Subcutaneous abdominal adipose tissue (tissue), 5 donors: ENCODE results near the gene BDH1.

Experiments
- H3K27ac ChIP-seq: one replicate; pipeline ENCODE4 v1.7.0; 2013; ENCODE audit warnings: low read depth, mild to moderate bottlenecking, inconsistent platforms, low read length, moderate library complexity
- H3K27me3 ChIP-seq, 5 donors: one replicate each; pipeline ENCODE4 v1.7.0; 2013; ENCODE audit warnings: low read length in 5 of 5, inconsistent platforms in 1 of 5; ENCODE audit not compliant: control insufficient read depth in 5 of 5, insufficient read depth in 4 of 5
- H3K36me3 ChIP-seq, 5 donors: one replicate each; pipeline ENCODE4 v1.7.0; 2013; ENCODE audit warnings: low read length in 5 of 5; ENCODE audit not compliant: control insufficient read depth in 5 of 5, insufficient read depth in 5 of 5
- H3K4me1 ChIP-seq, 5 donors: one replicate each; pipeline ENCODE4 v1.7.0; 2013; ENCODE audit warnings: low read length in 5 of 5, mild to moderate bottlenecking in 3 of 5, moderate library complexity in 1 of 5; ENCODE audit not compliant: control insufficient read depth in 5 of 5, insufficient read depth in 5 of 5
- H3K4me3 ChIP-seq, 5 donors: one replicate each; pipeline ENCODE4 v1.7.0; 2013; ENCODE audit warnings: low read length in 5 of 5, low read depth in 1 of 5
- H3K9ac ChIP-seq, 5 donors: one replicate each; pipeline ENCODE4 v1.7.0; 2013; ENCODE audit warnings: low read length in 5 of 5, mild to moderate bottlenecking in 4 of 5, moderate library complexity in 3 of 5
- H3K9me3 ChIP-seq, 5 donors: one replicate each; pipeline ENCODE4 v1.7.0; 2013; ENCODE audit warnings: low read length in 5 of 5; ENCODE audit not compliant: control insufficient read depth in 5 of 5
- donor health status: healthy.
- donor health status: healthy.
- donor health status: healthy.
- donor health status: healthy.
- donor health status: healthy.

Gene BDH1

DNA sequence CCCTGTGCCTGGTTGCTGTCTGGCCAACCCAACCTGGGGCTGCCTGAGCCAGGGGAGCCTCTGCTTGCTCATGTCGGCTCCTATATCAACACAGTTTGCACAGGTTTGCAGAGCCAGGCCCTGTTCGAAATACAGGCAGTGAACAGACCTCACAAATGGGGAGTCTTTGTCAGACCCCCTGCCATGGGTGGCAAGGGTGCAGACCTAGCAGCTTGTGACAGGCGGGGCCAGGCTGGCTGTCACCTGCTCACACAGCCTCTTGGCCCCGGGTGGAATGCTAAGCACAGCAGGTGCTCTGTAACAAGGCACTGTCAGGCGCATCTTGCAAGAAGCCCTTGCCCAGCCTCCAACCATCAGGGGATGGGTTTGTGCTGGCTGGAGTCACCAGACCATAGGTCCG lies 47.3 kb downstream of the BDH1 start:
- Histone ChIP-seq H3K36me3 (peaks cover 0 to 6% (median 0%) of the 10 kb centered on the region in 5 donors), H3K27ac (no peak overlapping the region), H3K27me3 (peaks cover 0 to 8% (median 3%) of the 10 kb centered on the region in 5 donors), H3K4me1 (peaks cover 0 to 10% (median 10%) of the 10 kb centered on the region in 5 donors), H3K9me3 (no peaks in the 10 kb centered on the region), H3K4me3 (no peak overlapping the region), H3K9ac (no peak overlapping the region)

- H3K27ac ChIP-seq, result no peak overlapping the region
- H3K4me3 ChIP-seq, result no peak overlapping the region
- no peak overlapping the region for H3K9ac ChIP-seq
- peaks cover 0 to 8% (median 3%) of the 10 kb centered on the region in 5 donors for H3K27me3 ChIP-seq
- no peaks in the 10 kb centered on the region for H3K9me3 ChIP-seq
- H3K36me3 ChIP-seq, result peaks cover 0 to 6% (median 0%) of the 10 kb centered on the region in 5 donors
- peaks cover 0 to 10% (median 10%) of the 10 kb centered on the region in 5 donors for H3K4me1 ChIP-seq
Observed at GRCh38 chr3:197508051-197508451, 47.7 kb downstream of the BDH1 start.

DNA sequence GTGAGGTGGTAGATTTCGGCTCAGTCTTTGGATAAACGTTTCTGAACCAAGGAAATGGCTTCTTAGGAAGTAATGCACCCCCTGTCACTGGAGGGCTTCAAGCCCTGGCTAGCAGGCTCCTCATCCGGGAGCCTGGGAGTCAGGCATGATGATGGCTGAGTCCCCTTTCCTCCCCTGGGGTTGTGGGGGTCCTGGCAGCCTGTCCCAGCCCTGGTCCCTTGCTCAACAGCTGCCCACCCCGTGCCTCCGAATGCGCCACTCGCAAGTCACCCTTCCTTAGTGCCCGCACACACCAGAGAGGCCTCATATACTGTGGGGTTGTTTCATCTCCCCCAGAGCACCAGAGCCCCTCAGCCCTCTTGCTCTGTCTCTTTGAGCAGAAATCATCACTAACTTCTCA lies 48.2 kb downstream of the BDH1 start:
- H3K27me3 ChIP-seq, result peaks cover 0 to 8% (median 3%) of the 10 kb centered on the region in 5 donors
- H3K36me3 ChIP-seq, result peaks cover 0 to 6% (median 0%) of the 10 kb centered on the region in 5 donors
- H3K27ac ChIP-seq, result no peak overlapping the region
- H3K9me3 ChIP-seq, result no peaks in the 10 kb centered on the region
- H3K4me1 ChIP-seq, result peaks cover 0 to 10% (median 10%) of the 10 kb centered on the region in 5 donors
- no peak overlapping the region for H3K4me3 ChIP-seq
- no peak overlapping the region for H3K9ac ChIP-seq

DNA sequence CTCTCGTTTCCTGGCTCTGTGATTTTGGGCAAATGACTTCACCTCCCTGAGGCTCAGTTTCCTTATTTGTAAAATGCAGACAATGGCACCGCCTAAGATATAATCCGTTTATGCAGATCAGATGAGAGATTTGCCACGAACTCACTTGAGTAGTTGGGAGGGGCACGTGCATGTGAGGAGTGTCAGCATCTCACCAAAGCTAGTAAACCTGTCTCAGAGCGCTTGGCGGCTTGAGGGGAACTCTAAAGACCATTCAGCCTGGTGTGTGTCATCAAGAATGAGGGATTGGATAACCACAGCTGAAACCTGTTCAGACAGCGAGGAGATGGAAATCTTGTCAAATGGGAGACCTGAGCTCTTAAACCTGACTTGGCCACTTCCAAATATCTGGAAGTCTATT lies 48.7 kb downstream of the BDH1 start:
- no peak overlapping the region for H3K9ac ChIP-seq
- H3K4me3 ChIP-seq, result no peak overlapping the region
- H3K4me1 ChIP-seq, result peaks cover 0 to 10% (median 10%) of the 10 kb centered on the region in 5 donors
- H3K9me3 ChIP-seq, result no peaks in the 10 kb centered on the region
- H3K27ac ChIP-seq, result no peak overlapping the region
- peaks cover 0 to 8% (median 3%) of the 10 kb centered on the region in 5 donors for H3K27me3 ChIP-seq
- peaks cover 0 to 4% (median 0%) of the 10 kb centered on the region in 5 donors for H3K36me3 ChIP-seq

DNA sequence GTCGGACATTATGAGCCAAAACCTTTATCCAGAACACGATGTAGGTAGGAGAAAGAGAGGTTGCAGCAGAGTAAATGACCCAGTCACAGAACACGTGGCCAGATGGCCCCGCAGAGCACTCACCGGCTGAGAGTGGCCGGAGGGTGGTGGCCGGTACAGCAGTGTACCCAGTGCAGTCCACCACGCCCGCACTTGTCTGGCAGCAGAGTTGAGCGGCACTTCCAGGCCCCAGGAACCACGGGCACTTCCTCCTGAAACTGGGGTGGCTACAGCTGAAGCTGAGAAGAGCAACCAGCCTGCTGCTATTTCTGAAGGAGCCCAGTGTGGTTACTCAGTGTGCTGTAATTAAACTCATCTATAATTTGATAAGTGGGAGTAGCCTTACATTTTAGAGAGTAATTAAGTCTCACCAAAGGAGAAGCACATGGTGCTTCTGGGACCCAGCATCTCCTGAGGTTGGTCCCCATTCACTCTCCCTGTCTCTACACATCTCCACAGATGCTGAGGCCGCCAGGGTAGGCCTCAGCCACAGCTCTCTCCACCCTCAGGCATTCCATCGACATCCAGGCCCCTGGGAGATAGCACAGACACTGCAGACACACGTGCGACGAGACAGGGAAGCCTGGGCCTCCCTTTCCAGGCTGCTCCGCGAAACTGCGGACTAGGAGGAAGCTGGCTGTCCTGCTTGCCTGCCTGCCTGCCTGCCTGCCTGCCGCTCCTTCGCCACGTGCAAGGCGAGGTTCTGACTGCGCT lies 49.8 kb downstream of the BDH1 start:
- H3K9ac ChIP-seq, result no peak overlapping the region

DNA sequence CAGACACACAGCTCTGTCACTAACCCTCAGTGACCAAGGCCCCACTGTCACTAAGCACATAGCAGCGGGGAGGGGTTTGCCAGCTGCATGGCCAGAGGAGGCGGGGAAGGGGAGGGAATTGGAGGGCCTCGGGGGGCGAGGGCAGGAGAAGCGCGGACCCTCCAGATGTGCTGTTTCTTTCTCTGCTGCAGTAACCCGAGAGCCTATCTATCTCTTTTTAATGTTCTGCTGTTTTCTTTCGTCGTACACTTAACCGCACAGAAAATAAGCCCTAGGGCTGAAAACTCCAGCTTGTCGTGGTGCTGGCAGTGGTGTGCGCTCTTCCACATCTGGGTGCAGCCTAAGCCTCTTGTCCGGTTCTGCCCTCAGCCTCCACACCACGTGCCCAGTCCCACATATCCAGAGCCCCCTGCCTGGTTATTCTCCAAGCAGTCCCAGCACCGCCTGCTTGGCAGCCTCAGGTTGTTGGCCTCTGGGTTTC lies 51.1 kb downstream of the BDH1 start:
- H3K9me3 ChIP-seq, result peaks cover 0 to 3% (median 2%) of the 10 kb centered on the region in 5 donors
- peaks cover 0 to 4% (median 3%) of the 10 kb centered on the region in 5 donors for H3K4me1 ChIP-seq
- H3K9ac ChIP-seq, result no peak overlapping the region
- H3K36me3 ChIP-seq, result no peaks in the 10 kb centered on the region
- H3K4me3 ChIP-seq, result no peak overlapping the region
- H3K27ac ChIP-seq, result no peak overlapping the region
- H3K27me3 ChIP-seq, result peaks cover 0 to 8% (median 3%) of the 10 kb centered on the region in 5 donors

More for the DNA sequence above, 49.8 kb downstream of the BDH1 start:
- Histone ChIP-seq H3K4me3 (no peak overlapping the region), H3K9me3 (peaks cover 0 to 3% (median 2%) of the 10 kb centered on the region in 5 donors), H3K36me3 (no peaks in the 10 kb centered on the region), H3K27ac (no peak overlapping the region), H3K27me3 (peaks cover 0 to 8% (median 3%) of the 10 kb centered on the region in 5 donors), H3K4me1 (peaks cover 0 to 10% (median 10%) of the 10 kb centered on the region in 5 donors)

DNA sequence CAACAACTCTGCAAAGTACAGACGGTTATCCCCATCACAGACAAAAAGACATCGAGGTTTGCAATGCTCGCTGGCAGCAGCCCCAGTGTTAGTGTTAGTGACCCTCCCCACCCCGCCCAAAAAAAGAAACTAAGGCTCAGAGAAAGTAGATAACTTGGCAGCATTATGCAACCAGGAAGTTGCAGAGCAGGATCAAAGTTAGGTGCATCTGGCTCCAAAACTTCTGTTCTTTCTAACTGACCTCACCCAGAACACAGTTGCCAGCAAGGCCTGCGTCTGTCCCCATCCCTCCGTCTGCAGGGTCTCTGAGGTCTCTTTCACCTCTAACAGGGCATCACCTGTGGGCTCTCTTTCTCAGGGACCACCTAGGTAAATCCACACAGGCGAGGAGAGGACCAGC lies 51.5 kb downstream of the BDH1 start:
- H3K27me3 ChIP-seq, result peaks cover 0 to 8% (median 3%) of the 10 kb centered on the region in 5 donors
- H3K27ac ChIP-seq, result no peak overlapping the region
- H3K9me3 ChIP-seq, result peaks cover 0 to 3% (median 2%) of the 10 kb centered on the region in 5 donors
- no peaks in the 10 kb centered on the region for H3K36me3 ChIP-seq
- no peak overlapping the region for H3K9ac ChIP-seq
- H3K4me1 ChIP-seq, result no peaks in the 10 kb centered on the region
- no peak overlapping the region for H3K4me3 ChIP-seq

DNA sequence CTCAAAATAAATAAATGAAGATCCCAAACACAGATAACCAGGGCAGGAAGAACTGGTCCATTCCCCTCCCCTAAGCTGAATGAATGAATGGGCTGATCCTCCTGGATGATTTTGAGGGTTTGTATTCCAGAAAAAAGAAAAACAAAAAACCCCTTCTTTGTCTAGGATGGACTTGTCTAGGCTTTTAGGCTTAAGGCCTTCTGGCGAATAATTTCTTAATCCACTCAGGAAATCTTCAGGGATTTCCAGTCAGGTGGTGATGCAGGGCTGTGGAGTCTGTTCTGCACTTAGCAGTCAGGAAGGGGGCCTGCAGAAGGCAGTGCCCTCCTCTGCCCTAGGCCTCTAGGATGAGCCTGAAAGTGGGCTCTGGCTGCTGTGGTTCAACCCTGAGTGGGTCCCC lies 52.1 kb downstream of the BDH1 start:
- Histone ChIP-seq H3K9me3 (peaks cover 0 to 3% (median 2%) of the 10 kb centered on the region in 5 donors), H3K27me3 (peaks cover 0 to 6% (median 3%) of the 10 kb centered on the region in 5 donors), H3K4me3 (no peak overlapping the region), H3K36me3 (no peaks in the 10 kb centered on the region), H3K4me1 (no peaks in the 10 kb centered on the region), H3K27ac (no peak overlapping the region), H3K9ac (no peak overlapping the region)

DNA sequence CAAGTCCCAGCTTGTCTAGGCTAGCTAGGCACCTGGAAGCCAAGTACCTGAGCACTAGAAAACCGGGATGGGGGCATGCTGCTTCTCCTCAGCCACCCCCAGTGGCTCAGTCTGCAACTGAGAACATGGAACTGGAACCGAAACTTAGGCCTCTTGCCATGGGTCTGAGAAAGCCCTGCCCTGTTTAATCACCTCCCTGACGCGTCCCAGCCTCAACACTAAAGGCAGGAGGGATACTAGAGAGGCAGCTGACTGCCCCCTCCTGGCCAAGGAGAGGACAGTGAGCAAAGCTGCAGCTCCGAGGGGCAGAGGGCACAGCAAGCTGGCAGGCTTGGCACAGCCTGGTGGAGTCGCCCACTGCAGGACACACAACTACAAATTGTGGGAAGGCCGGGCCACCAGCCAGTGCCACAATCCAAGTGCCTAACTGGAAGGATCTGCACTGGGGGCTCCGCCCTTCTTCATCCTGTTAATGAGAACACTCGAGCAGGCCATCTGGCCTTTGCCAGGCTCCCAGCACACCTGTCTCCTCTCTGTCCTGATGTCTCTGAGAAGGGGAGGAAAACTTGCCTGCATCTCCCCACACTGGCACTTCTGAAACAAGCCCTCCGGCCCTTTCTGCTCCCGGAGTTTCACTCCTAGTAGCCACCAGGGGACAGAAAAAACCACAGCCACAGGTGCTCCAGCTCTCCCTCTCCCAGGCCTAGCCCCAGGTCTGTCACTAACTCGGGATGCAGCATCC lies 53.7 kb downstream of the BDH1 start:
- Histone ChIP-seq H3K4me3 (no peak overlapping the region), H3K4me1 (no peaks in the 10 kb centered on the region), H3K36me3 (no peaks in the 10 kb centered on the region), H3K9me3 (peaks cover 0 to 5% (median 3%) of the 10 kb centered on the region in 5 donors), H3K9ac (no peak overlapping the region), H3K27me3 (peaks cover 0 to 3% (median 0%) of the 10 kb centered on the region in 5 donors), H3K27ac (no peak overlapping the region)

DNA sequence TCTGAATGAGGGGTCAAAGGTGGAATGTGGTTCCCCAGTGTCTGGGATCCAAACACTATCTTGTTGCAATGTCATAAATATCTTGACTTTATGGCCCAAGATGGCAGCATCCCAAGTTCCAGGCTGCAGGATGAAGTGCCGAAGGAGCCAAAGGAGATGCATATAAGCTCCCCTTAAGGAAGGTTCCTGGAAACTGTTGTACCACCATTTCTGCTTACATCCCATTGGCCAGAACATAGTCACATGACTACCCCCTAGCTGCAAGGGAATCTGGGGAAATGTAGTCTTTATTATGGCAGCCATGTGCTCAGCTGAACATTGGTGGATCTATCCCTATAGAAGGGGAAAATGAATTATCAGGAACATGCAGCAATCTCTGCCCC lies 54.3 kb downstream of the BDH1 start:
- H3K9ac ChIP-seq, result no peak overlapping the region
- H3K27me3 ChIP-seq, result peaks cover 0 to 3% (median 0%) of the 10 kb centered on the region in 5 donors
- H3K4me1 ChIP-seq, result no peaks in the 10 kb centered on the region
- H3K9me3 ChIP-seq, result peaks cover 0 to 5% (median 3%) of the 10 kb centered on the region in 5 donors
- no peak overlapping the region for H3K4me3 ChIP-seq
- H3K27ac ChIP-seq, result no peak overlapping the region
- H3K36me3 ChIP-seq, result no peaks in the 10 kb centered on the region
